ENCODE measurements around the gene PRXL2B.
A peak's percentile ranks its signal among the peaks of the same experiment; 100 is the strongest.

The PRXL2B gene

DNA sequence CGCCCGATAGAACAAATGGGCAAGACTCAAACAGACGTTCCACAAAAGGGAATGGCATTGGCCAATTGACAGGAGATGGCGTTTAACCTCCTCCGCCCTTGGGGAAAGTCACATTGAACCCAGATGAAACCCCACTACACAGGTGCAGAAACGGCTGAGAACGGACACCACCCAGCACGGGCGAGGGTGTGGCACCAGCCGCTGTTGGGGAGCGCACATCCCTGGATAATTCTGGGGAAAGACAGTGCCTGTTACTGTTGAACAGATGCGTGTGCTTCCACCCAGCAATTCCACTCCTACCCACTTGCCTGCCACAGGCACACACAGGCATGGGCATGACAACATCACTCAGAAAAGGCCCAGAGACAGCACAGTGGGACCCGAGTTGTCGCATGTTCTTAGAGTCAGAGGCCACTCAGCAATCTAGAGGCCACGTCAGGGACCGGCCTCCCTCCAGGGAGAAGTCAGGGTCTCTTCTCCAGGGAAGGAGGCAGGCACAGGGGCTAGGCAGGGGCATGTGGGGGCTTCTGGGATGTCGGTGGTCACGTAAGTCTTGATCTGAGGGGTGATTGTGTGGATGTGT, 15.2 kb downstream of the PRXL2B start:
- DNase-seq = no peak

DNA sequence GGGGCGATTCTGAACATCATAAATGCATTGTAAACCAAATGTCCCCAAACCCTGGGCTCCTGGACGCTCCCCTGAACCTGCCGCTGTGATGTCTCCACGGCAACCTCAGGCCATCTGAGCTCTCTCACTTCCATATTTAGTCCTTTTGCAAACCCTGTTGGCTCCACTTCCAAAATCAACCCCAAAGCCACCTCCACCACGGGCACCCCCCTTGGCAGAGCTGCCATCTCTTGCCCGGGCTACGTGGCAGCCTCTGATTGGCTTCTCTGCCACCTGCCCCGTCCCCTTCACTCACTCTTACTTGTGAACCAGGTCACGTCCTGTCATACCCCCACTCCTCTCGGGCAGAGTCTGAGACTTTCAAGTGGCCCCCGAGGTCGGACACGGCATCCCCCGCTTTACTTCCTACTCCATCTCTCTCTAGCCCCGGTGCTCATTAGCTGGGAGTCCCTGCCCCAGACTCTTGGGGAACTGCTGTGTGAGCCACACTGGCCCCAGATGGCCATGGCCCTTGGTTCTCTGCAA, 15.8 kb downstream of the PRXL2B start:
- DNase-seq = no peak

DNA sequence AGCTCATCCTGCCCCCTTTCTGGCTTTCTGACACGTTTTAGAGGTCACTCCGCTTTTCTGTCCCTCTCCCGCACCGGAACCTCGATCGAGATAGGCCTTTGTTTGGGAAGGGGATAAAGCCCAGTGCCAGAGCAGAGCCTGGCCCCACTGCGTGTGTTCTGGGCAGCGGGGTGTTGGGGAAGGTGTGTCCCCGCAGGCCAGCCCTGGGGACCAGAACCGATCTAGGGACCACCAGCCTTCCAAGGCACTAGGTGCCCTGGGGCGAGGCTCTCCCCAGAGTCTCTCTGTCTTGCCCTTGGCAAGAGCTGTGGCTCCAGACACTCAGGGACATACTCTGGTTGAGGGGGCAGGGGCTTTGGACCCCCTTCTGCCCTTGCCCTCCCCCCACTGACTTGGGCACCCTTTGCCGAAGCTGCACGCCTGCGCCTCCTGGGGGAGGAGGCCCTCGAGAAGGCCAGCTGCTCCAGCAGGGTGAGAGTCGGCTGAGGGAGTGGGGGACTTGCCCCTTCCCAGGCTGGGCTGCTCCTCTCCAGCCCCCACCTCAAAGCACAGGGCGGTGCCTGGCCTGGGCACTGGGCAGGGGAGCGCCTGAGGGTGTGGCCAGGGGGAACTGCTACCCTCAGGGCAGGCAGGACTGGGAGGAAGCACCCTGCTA, 16.4 kb downstream of the PRXL2B start:
- no peak for DNase-seq

DNA sequence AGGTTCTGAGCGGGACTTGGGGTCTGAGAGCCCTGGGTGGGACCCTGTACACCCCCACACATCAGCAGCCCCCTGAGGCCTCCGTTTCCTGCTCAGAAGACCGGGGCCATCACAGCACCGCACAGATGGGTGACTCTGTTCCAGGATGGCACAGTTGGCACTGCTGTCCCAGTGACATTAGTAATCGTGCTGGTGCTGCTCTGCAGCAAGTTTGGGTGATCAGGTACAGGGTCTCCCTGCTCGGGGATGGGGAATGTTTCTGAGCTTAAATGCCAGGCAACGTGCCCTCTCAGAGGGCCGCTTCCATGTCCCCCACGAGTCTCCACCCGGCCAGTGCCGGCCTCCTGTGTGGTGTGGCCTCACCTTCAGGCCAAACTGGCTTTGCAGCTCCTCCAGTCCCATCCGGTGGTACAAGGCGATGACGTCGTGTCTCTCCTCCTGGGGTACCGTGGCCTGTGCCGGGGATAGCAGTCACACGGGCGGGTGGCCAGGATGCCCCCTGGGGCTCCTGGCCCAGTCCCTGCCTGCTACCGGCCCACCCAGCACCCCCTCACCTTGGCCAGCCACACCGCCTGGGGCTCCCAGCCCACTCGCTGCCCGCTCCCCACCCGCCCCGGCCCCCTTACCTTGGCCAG, 17.1 kb downstream of the PRXL2B start:
- no peak for DNase-seq

DNA sequence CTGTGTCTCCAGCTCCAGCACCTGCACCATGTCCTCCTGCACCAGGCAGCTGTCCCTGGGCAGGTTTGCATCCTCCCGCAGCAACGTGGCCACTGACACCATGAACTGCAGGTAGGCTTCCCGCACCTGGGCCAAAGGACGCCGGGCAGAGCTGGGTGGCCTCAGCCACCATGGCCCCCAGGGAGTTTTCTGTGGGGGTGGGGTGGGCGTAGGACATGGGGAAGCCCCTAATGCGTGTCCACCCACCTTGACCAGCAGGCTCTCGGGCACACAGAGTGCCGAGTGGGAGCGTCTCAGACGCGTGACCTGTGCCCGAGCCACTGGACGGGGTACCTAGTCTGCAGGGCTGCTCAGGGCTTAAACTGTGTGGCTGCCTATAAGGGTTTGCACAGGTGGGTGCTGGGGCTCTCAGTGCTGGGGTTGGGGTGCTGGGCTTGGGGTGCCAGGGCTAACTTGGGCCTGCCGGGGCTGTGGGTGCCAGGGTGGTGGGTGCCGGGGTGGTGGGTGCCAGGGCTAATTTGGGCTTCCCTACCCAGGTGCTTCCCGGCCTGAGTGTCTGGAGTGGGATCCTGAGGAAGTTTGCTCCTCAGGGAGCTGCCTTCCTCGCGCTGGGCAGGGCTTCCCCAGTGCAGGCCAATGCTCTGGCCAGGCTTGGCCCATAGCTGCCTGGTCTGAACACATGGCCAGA, 17.7 kb downstream of the PRXL2B start:
- no peak for DNase-seq

DNA sequence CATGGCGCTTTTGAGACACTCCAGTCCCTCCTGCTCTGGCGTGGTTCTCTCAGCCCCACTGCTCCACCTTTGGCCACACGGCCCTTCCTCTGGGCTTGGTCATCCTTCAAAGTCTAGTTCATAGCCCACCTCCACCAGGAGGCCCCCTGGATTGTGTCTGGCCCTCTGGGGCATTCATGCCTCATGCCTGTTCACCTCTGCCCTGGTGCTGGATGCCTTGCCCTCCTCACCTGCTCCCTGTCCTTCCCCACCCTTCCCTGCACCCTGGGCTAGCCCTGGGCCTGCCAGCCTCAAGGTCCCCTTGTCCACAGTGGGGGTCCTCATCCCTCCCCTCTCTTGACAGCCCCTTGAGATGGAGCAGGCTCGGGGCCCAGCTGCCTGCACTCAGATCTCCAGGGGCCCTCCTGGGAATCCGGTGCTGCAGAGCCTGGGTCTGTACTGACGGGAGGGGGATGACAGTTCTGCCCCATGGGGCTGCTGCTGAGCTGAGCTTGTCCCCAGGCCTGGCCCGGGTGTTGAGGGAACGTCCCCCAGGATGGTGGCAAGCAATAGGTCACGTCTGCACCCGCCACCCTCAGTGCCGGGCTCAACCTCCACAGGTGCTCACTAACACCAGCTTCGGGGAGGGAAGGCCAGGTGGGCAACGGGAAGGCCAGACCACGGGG, 18.4 kb downstream of the PRXL2B start:
- DNase-seq = no peak

DNA sequence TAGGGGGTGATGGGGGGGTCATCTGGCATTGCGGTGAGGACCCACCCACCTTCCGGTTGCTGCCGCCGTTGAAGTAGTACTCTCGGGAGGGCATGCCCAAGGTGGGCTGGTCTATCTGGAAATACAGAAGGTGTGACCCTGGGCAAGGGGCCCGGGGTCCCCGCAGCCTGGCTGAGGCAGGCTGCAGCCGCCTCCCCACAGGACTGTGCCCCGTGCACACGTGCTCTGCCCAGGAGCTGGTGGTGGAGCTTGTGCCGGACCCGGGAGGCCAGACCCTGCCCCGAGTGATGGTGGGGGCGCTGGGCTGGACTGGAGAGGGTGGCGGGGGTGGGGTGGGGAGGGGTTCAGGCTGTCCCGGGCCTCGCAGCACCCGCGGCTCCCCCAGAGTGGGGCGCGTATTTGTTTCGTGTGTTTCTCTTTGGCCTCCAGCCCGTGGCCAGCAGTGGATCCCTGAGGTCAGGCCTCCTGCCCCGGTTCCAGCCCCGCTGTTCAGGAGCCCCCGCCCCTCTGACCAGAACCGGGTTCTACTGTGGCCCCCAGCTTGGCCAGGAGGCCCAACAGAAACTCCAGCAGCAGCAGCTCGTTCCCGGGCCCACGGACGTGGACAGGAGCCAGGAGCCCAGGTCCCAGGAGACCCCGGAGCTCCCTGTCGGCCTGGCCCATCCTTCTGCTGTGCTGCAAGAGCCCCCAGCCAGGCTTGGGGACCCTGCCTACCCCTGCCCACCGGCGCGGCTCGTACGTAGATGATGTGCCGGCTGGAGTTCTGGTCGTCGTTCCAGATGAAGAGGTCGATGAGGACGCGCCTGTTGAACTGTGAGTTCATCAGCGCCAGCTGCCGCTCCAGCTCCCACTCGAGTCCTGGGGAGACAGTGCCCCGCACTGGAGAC, 19.2 kb downstream of the PRXL2B start:
- no peak for DNase-seq

DNA sequence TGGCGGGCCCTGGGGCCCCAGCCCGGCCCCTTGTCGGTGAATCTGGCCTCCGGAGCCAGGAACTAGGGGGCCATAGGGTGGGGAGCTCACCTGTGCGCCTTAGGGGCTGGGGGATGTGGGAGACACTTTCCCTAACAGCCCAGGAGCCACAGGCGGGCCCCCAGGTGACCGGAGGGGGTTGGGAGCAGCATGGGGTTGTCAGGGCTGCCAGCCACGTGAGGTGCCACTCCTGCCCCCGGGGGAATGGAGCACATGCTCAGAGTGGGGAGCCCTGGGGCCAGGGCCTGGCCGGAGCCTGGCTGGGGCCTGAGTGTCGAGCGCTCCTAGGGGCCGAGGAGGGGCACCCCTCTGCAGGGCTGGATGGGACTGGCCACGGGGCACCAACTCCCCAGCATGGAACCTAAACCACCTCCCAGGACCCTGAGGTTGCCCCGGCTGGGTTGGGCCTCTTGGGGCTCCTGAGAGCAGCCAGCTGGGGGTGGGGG, 19.9 kb downstream of the PRXL2B start:
- no peak for DNase-seq

DNA sequence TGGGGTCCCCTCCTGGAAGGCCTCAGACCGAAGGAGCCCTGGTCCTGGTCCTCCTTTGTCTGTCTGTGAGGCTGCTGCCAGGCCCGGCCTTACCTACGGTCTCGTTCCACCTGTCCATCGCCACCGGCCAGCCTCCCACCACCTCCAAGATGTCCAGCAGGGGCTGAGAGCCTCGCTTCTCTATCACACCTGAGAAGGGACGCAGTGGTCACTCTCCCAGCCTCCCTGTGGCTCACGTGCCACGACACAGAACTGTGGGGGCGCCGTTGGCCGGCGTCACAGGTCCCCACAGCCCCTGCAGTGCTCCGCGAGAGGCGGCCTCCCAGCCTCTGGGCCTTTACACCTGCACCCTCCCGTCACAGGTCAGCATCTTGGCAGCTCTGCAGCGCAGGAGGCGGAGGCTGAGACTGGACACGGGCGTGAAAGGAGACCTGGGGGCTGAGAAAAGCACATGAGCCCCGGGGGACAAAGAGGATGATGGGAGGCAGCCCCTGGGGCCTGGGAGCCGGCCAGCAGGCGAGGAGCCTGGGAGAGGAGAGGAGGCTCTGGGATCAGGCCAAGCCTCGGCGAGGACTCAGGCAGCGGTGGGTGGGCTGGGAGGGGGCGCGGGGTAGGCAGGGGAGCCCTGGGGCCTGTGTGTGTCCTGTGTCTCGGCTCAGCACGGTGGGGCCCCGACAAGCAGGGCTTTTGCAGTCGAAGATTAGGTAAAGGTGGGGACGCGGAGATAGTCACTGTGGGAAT, 20.5 kb downstream of the PRXL2B start:
- no peak for DNase-seq

DNA sequence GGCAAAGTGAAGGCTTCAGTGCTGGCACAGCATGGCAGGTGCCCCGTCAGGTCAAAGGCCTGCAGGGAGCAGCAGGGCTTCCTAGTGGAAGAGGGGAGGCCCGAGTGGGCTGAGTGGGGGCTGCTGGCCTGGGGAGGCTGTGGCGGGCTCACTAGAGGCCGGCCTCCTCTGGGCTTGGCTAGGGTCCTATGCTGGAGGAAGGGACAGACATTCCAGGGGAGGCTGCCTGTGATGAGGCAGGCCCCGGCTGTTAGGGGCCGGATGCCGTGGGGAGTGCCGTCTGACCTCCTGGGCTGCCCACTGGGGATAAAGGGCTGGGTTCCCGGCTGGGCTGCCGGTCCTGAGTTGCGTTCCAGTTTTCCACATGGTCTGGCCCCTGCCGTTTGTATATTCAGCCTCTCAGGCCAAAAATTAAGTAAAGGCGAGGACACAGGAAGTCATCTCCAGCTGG, 21.1 kb downstream of the PRXL2B start:
- no peak for DNase-seq

DNA sequence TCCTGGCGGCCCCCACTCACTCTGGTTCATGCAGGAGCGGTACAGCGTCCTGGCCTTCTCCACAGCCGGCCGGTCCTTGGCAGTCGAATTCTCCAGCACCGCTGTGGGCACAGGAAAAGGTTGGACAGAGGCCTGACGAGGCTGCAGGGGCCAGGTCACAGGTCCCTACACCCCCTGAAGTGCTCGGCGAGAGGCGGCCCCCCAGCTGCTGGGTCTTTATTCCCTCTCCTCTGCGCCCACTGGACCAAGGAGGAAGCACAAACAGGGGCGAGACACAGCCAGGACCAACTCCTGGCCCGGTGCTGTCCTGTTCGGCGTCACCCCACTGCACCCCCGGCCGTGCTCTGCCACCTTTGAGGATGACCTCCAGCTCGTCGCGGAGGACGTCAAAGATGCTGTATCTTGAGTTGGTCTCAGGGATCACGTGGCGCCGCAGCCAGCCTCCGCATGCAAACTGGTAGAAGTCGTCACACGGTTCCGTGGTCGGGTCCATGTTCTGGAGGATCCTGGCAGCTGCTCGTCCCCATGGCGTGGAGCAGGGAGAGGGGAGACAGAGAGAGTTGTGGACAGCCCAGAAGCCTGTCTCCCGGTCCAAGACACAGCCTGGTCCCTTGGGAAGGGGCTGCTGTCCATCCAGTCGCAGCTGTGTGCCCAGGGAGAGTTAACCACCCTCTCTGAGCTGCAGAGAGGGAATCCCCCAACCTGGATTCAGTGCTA, 22.9 kb downstream of the PRXL2B start:
- no peak for DNase-seq

DNA sequence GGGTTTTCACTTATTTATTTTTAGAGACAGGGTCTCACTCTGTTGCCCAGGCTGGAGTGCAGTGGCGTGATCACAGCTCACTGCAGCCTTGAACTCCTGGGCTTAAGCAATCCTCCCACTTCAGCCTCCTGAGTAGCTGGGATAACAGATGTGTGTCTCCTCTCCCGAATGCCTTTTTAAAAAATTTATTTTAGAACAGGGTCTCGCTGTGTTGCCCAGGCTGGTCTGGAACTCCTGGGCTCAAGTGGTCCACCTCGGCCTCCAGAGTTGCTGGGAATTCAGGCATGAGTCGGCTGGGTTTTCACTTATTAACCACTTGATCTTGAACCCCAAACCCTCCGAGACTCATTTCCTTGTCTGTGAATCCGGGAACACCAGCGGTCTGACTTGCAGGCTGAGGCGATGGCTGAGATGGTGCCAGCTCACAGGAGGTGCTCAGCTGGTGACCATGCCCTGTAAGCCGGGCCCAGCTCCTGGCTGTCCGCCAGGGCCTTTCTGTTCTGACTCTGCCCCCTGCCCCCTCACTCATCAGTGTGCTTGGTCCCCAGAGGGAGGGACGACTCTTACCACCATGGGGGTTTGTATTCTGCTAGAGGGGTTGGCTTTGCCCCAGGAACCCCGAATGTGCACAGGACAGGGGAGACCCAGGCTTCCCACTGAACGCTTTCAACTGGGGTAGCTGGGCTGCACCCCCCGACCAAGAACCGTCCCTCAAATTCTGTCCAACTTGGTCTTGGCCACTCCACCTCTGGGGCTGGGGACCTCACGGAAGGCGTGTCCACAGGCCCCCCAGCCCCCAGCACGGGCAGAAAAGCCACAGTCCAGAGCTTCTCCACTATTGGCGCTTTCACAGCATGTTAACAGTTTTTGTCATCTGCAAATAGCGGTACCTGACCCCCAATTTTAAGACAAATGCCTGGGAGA, 23.7 kb downstream of the PRXL2B start:
- DNase-seq = no peak

DNA sequence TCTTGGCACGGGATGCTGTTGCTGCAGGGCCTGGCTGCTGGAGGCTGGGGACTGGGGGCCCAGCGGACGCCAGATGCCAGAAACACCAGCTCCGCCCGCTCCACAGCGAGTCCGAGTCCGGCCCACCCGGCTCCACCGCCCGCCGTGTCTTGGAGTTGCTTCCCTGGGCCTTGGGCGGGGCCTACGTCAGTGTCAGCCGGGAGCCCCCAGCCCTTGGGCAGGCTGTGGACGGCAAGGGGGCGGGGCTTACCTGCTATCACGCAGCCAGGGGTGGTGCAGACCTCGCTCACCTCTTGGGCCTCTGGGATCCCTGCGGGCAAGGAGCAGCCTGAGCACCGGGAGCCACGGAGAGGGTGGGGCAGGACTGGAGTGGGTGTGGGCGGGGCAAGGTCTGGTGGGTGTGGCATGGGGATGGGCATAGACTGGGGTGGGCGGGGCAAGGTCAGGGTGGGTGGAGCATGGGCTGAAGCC, 24.5 kb downstream of the PRXL2B start:
- DNase-seq = peak; percentile 31

DNA sequence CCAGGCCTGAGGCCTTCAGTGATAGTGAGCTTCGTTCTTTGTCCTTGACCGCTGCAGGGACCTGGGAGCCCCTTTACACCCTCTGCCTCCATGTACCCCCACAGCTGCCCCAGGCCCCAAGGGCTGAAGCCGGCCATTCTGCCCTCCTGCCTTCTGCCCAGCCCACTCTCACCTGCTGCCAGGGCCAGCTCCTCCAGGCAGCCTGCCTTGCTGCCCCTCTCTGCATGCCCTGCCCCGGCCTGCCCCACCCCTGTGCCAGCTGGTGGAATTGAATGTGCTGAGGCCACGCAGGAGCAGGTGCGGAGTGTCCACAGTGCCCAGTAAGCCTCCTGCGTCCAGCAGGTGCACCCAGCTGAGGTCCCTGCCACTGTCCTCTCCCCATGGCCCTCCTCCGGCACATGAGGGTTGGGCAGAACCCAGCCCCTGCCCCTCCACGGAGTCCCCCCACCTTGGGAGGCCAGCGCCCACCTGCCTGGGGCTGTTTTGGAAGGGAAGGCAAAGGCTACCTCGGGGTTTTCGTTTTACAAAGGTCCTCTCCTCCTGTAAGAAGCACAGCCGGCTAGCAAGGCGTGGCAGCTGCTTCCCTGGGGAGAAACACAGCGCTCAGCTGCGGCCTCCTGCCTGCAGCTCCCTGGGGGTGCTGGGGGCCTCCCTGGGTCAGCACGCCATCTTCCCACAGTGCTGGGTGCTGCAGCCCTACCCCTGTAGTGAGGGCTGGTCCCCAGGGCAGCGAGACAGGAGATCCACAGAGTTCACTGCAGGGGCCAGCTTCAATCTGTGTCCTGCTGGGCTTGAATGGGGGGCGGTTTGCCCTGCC, 25.3 kb downstream of the PRXL2B start:
- DNase-seq = no peak

DNA sequence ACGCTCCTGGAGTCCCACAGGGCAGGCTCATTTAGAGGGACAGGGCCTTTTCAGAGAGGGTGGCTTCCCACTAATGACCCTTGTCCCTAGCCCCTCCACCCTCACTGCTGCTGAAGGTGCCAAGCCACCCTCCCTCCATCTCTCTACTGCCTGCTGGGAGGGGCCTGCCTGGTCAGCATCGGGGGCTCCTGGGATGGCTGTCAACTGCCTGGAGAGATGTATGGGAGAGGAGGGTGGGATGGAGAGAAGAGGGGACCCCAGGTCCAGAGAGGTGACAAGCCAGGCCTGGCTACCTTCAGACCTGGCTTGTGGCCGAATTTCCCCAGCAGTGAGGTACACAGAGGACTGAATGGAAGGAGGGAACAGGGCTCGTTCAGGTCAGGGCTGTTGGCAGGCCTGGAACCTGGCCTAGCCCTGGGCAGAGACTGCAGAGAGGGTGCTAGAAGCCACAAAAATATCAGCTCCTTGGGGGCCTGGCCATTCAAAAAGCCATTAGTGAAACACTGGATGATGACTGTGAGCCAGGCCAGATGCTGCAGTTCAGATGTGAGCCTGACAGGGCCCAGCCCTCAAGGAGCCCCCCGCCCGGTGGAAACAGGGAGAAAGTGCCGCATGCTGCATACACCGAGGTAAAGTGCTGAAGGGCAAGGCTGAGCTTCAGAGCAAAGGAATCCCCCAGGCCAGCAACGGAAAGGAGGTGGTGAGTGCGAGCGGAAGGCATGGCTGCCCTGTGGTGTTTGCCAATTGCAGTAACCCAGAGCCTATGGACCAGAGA, 26.2 kb downstream of the PRXL2B start:
- DNase-seq = no peak

DNA sequence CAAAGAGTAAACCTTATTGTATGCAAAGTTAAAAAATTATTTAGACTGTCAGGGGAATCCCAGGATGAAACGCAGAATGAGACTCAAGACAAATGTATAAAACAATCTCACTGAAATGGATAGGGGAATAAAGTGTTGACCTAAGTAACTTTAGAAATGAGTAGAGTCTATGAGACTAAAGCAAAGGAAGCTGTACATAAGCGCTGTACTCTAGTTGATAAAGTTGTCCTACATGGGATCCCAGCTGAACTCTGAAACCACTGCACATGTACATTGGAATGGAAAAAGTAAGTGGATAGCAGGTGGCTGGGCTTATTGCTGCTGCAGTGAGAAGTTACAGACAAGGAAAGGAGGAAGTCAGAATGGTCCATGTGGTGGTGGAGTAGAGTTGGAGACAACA, 27.6 kb downstream of the PRXL2B start:
- DNase-seq = no peak

DNA sequence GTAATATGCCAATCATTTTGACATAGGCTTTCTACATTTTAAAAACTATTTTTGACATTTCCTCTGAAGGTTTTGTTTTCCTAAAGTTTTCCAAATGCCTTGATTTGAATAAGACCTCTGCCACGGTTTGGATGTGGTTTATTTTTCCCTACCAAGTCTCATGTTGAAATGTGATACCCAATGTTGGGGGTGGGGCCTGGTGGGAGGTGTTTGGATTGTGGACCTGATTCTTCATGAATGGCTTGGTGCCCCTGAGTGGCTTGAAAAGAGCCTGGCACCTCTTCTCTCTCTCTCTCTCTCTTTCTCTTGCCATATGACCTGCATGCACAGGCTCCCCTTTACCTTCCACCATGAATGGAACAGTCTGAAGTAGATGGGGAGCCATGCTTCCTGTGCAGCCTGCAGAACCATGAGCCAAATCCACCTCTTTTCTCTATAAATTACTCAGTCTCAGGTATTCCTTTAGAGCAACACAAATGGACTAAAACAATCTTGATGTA, 31.4 kb downstream of the PRXL2B start:
- no peak for DNase-seq

All from hematopoietic multipotent progenitor cell treated with erythropoietin and hydrocortisone succinate and interleukin-3 and kit ligand, for 8 days (in vitro differentiated cells).